DND-41 (cell line): Measurements from ENCODE around the gene GATM.

Source experiments
- ATAC-seq: fragments of 200-7000 bp; cut with Tn5 transposase; 3 replicates; pipeline ENCODE4 v1.9.1; 2021; ENCODE audit warnings: low read depth; ENCODE audit not compliant: insufficient read depth
- DNase-seq: peaks from one replicate; pipeline ENCODE4 v3.0.0-alpha.2; 2020
- H2AFZ ChIP-seq: 2 replicates; pipeline ENCODE4 v1.6.0; 2012; ENCODE audit warnings: low read depth, low read length
- H3K27ac ChIP-seq: 2 replicates; pipeline ENCODE4 v1.5.1; 2012; ENCODE audit warnings: low read length, inconsistent platforms
- H3K27me3 ChIP-seq: fragments of 200-600 bp; sonication (generic); 2 replicates; pipeline ENCODE4 v1.6.0; 2012; ENCODE audit warnings: low read length, mild to moderate bottlenecking, inconsistent platforms; ENCODE audit not compliant: insufficient read depth, poor library complexity
- H3K36me3 ChIP-seq: 2 replicates; pipeline ENCODE4 v1.5.1; 2012; ENCODE audit warnings: low read length, inconsistent platforms; ENCODE audit not compliant: insufficient read depth
- H3K4me1 ChIP-seq: 2 replicates; pipeline ENCODE4 v1.5.1; 2012; ENCODE audit warnings: mild to moderate bottlenecking, low read length; ENCODE audit not compliant: insufficient read depth
- H3K4me2 ChIP-seq: 2 replicates; pipeline ENCODE4 v1.6.0; 2012; ENCODE audit warnings: mild to moderate bottlenecking, moderate library complexity, low read length, inconsistent platforms; ENCODE audit not compliant: insufficient read depth
- H3K4me3 ChIP-seq, 2 experiments: fragments of 200-600 bp in 1 of 2; shearing (Covaris generic) in 1 of 2; 2 replicates each; pipeline ENCODE4 v1.5.1; 2012 to 2016; ENCODE audit warnings: inconsistent platforms in 2 of 2, low read length in 2 of 2, mild to moderate bottlenecking in 2 of 2, low read depth in 1 of 2, moderate library complexity in 1 of 2
- H3K79me2 ChIP-seq: 2 replicates; pipeline ENCODE4 v1.6.0; 2012; ENCODE audit warnings: low read length, inconsistent platforms; ENCODE audit not compliant: insufficient read depth
- H3K9ac ChIP-seq: 2 replicates; pipeline ENCODE4 v1.6.0; 2012; ENCODE audit warnings: low read depth, mild to moderate bottlenecking, inconsistent platforms, low read length, moderate library complexity
- H3K9me3 ChIP-seq: 2 replicates; pipeline ENCODE4 v1.5.1; 2012; ENCODE audit warnings: low read length, moderate library complexity, mild to moderate bottlenecking, inconsistent platforms; ENCODE audit not compliant: insufficient read depth, severe bottlenecking
- H4K20me1 ChIP-seq: 2 replicates; pipeline ENCODE4 v1.6.0; 2012; ENCODE audit warnings: low read length; ENCODE audit not compliant: insufficient read depth
- CTCF ChIP-seq: IDR thresholded peaks from 2 replicates; pipeline ENCODE4 v1.5.1; 2012; ENCODE audit warnings: borderline replicate concordance, low read length, moderate library complexity, mild to moderate bottlenecking; ENCODE audit not compliant: poor library complexity, severe bottlenecking; ENCODE audit errors: extremely low read depth
- EZH2 ChIP-seq: IDR thresholded peaks from 3 replicates; pipeline ENCODE4 v1.6.1; 2012; ENCODE audit warnings: borderline replicate concordance, low read depth, mild to moderate bottlenecking, moderate library complexity, low read length, inconsistent platforms; ENCODE audit not compliant: severe bottlenecking

The GATM gene

GRCh38 chr15:45402162-45402954, 24.0 kb upstream of the GATM start:
- peak overlapping the region; percentile 63 for H3K4me2 ChIP-seq
- H3K79me2 ChIP-seq: peaks cover 38% of the 10 kb centered on the region
- DNase-seq: peak; percentile 94
- no peaks in the 10 kb centered on the region for H3K9me3 ChIP-seq
- ATAC-seq: peak; percentile 95
- no peak for TF ChIP-seq EZH2
- TF ChIP-seq CTCF: no peak
- peaks cover 9% of the 10 kb centered on the region for H4K20me1 ChIP-seq
- peaks cover 35% of the 10 kb centered on the region for H3K4me1 ChIP-seq
- peak overlapping the region; percentile 52 to 72 for H3K4me3 ChIP-seq
- peak overlapping the region; percentile 78 for H2AFZ ChIP-seq
- H3K36me3 ChIP-seq: peaks cover 21% of the 10 kb centered on the region
- peak overlapping the region; percentile 85 for H3K9ac ChIP-seq
- no peaks in the 10 kb centered on the region for H3K27me3 ChIP-seq
- H3K27ac ChIP-seq: peak overlapping the region; percentile 59

DNA sequence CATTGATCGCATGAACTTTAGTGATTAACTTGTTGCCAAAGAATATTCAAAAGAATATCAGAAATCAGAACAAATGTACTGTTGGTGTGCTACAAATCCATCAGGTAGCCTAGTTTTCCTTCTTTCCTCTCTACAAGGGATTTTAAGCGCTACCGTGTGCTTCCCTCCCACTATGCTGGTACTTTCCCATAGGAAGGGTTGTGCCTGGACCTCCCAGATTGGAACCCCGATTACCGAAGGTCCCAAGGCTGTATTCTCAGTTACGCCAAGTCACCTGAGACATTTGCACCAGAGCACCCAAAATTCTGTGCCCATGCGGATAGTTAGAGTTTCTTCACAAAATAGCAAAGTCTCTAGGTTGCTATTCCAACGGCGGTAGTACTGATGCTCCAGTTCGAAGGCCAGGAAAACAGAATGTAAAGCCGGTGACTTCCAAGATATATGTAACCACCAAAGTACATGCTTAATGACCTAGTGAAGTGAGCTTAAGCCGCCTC, 23.4 kb upstream of the GATM start:
- Histone ChIP-seq H3K4me1 (peaks cover 31% of the 10 kb centered on the region), H3K9me3 (no peaks in the 10 kb centered on the region), H3K27ac (peak overlapping the region; percentile 59), H3K4me2 (peak overlapping the region; percentile 63), H2AFZ (peak overlapping the region; percentile 78), H3K79me2 (peaks cover 38% of the 10 kb centered on the region), H3K9ac (peak overlapping the region; percentile 85), H3K36me3 (peaks cover 14% of the 10 kb centered on the region), H3K27me3 (no peaks in the 10 kb centered on the region), H4K20me1 (peaks cover 9% of the 10 kb centered on the region), H3K4me3 (peak overlapping the region; percentile 52 to 72)
- ATAC-seq (peak; percentile 0; the same call in 1 of the 3 replicates), DNase-seq (no peak)
- no peak for TF ChIP-seq CTCF
- TF ChIP-seq EZH2: no peak

DNA sequence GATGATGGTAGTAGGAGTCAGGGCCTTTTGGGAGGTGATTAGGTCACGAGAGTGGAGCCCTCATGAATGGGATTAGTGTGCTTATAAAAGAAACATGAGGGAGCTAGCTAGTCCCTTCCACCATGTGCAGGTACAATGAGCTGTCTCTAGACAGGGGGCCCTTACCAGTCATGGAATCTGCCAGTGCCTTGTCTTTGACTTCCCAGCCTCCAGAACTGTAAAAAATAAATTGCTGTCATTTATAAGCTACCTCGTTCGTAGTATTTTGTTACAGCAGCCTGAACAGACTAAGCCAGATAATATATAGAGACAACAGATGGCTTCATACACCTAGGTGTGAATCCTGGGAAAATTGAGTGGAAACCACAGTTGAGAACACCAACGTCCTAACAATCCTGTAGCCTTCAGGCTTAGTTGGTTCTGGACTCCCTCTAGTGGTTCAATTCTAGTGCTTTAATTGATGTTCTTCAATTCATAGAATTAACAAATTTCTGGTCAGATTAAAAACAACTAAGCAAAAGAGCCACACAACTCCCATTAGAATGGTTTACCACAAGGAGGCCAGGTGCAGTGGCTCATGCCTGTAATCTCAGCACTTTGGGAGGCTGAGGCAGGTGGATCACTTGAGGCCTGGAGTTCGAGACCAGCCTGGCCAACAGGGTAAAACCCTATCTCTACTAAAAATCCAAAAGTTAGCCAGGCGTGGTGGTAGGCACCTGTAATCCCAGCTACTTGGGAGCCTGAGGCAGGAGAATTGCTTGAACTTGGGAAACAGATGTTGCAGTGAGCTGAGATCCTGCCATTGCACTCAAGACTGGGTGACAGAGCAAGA, 21.3 kb upstream of the GATM start:
- H3K4me2 ChIP-seq: no peak overlapping the region

More for the DNA sequence above, 21.3 kb upstream of the GATM start:
- ATAC-seq (no peak), DNase-seq (no peak)
- Histone ChIP-seq H3K27me3 (no peaks in the 10 kb centered on the region), H2AFZ (no peak overlapping the region), H4K20me1 (peaks cover 9% of the 10 kb centered on the region), H3K4me3 (no peak overlapping the region), H3K79me2 (peaks cover 28% of the 10 kb centered on the region), H3K36me3 (no peaks in the 10 kb centered on the region; the same call in 1 of the 2 replicates), H3K4me1 (peaks cover 22% of the 10 kb centered on the region), H3K27ac (no peak overlapping the region), H3K9ac (no peak overlapping the region), H3K9me3 (no peaks in the 10 kb centered on the region)
- TF ChIP-seq EZH2: no peak
- TF ChIP-seq CTCF: peak; percentile 64
